ENCODE measurements around the gene NOL12. TPM values are rescaled to one million over a fixed set of nuclear protein-coding genes. Genes with fewer than 3 reads are reported as not detected.

The NOL12 gene
- total RNA-seq, 1 experiment from 2014 or later: 31.4 TPM

GRCh38 chr22:37697538-37697835 is 11.3 kb downstream of the NOL12 start:
- peak overlapping the region; percentile 57; the same call in 1 of the 2 replicates for H3K4me2 ChIP-seq (ENCODE audit: low read length)
- intact Hi-C loops (cut with micrococcal nuclease): loop anchor here (5.0 kb wide), 1 partner anchor 45 kb away; no protein-coding TSS in a partner anchor
- ChIA-PET CTCF (no interaction called here), POLR2A (no interaction called here), RAD21 (ENCODE audit: low non-redundant PET in 1 of 2, low total read pairs in 2 of 2, uncharacterized antibody in 2 of 2, unreplicated experiment in 2 of 2) (no interaction called here)
- no peaks in the 10 kb centered on the region for H3K27me3 ChIP-seq (ENCODE audit: insufficient read depth, low read length)
- no peaks in the 10 kb centered on the region for H4K20me1 ChIP-seq (ENCODE audit: insufficient read depth)
- peaks cover 9 to 24% of the 10 kb centered on the region in 2 experiments; a peak in 3 of 4 replicates for H3K4me1 ChIP-seq (ENCODE audit: control insufficient read depth in 1 of 2, insufficient read depth in 2 of 2, low read length in 2 of 2)
- no peaks in the 10 kb centered on the region for H3K9me2 ChIP-seq (ENCODE audit: insufficient read depth)
- no peaks in the 10 kb centered on the region for H3K9me3 ChIP-seq (ENCODE audit: control insufficient read depth in 1 of 2, insufficient read depth in 1 of 2, low read depth in 1 of 2, low read length in 2 of 2)
- no peak overlapping the region for H3K9ac ChIP-seq (ENCODE audit: low read length)
- BruUV-seq (replicated peaks): no TSS peak
- H2AFZ ChIP-seq (ENCODE audit: low read depth, low read length, poor library complexity, severe bottlenecking): no peak overlapping the region
- H3K4me3 ChIP-seq (replicated peaks in 1 of 2; ENCODE audit: low read depth in 1 of 2, low read length in 2 of 2): peak overlapping the region in 1 of 2 experiments; percentile 6; a peak in 1 of 4 replicates
- ATAC-seq (no peak), DNase-seq (ENCODE audit: low read depth, low spot score) (no peak)
- no peak for TF ChIP-seq CTCF (IDR thresholded peaks at IDR 0.05 in 2 of 3, conservative IDR thresholded peaks at IDR 0.05 in 1 of 3; ENCODE audit: borderline replicate concordance in 1 of 3, insufficient read depth in 1 of 3, low read depth in 2 of 3, low read length in 2 of 3)
- no peak for TF ChIP-seq YY1 (IDR thresholded peaks at IDR 0.05; ENCODE audit: extremely low read depth, insufficient replicate concordance, low read depth, low read length)
- no peak for TF ChIP-seq EZH2 (IDR thresholded peaks at IDR 0.05)
- TF ChIP-seq ZNF274 (IDR thresholded peaks at IDR 0.05; ENCODE audit: low read depth, low read length): no peak
- no peak for TF ChIP-seq FOSL1 (IDR thresholded peaks at IDR 0.05; ENCODE audit: low read depth)
- no peak for TF ChIP-seq CEBPB (IDR thresholded peaks at IDR 0.05; ENCODE audit: low read depth)
- no peak for TF ChIP-seq POLR2AphosphoS5 (IDR thresholded peaks at IDR 0.05; ENCODE audit: low read depth, low read length)
- TF ChIP-seq, protein P1, sequence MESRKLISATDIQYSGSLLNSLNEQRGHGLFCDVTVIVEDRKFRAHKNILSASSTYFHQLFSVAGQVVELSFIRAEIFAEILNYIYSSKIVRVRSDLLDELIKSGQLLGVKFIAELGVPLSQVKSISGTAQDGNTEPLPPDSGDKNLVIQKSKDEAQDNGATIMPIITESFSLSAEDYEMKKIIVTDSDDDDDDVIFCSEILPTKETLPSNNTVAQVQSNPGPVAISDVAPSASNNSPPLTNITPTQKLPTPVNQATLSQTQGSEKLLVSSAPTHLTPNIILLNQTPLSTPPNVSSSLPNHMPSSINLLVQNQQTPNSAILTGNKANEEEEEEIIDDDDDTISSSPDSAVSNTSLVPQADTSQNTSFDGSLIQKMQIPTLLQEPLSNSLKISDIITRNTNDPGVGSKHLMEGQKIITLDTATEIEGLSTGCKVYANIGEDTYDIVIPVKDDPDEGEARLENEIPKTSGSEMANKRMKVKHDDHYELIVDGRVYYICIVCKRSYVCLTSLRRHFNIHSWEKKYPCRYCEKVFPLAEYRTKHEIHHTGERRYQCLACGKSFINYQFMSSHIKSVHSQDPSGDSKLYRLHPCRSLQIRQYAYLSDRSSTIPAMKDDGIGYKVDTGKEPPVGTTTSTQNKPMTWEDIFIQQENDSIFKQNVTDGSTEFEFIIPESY (IDR thresholded peaks at IDR 0.05; ENCODE audit: extremely low read depth, insufficient replicate concordance, low read length): no peak
- TF ChIP-seq POLR2A (IDR thresholded peaks at IDR 0.05; ENCODE audit: borderline replicate concordance, extremely low read depth, insufficient read depth, insufficient read length): no peak
- no peak for TF ChIP-seq RAD21 (IDR thresholded peaks at IDR 0.05; ENCODE audit: low read depth)
- TF ChIP-seq, protein P2, sequence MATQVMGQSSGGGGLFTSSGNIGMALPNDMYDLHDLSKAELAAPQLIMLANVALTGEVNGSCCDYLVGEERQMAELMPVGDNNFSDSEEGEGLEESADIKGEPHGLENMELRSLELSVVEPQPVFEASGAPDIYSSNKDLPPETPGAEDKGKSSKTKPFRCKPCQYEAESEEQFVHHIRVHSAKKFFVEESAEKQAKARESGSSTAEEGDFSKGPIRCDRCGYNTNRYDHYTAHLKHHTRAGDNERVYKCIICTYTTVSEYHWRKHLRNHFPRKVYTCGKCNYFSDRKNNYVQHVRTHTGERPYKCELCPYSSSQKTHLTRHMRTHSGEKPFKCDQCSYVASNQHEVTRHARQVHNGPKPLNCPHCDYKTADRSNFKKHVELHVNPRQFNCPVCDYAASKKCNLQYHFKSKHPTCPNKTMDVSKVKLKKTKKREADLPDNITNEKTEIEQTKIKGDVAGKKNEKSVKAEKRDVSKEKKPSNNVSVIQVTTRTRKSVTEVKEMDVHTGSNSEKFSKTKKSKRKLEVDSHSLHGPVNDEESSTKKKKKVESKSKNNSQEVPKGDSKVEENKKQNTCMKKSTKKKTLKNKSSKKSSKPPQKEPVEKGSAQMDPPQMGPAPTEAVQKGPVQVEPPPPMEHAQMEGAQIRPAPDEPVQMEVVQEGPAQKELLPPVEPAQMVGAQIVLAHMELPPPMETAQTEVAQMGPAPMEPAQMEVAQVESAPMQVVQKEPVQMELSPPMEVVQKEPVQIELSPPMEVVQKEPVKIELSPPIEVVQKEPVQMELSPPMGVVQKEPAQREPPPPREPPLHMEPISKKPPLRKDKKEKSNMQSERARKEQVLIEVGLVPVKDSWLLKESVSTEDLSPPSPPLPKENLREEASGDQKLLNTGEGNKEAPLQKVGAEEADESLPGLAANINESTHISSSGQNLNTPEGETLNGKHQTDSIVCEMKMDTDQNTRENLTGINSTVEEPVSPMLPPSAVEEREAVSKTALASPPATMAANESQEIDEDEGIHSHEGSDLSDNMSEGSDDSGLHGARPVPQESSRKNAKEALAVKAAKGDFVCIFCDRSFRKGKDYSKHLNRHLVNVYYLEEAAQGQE (IDR thresholded peaks at IDR 0.05; ENCODE audit: low read depth): no peak
- no peak for TF ChIP-seq SP1 (IDR thresholded peaks at IDR 0.05; ENCODE audit: low read depth)
- TF ChIP-seq MAX (IDR thresholded peaks at IDR 0.05): no peak
- TF ChIP-seq TCF7L2 (IDR thresholded peaks at IDR 0.05; ENCODE audit: borderline replicate concordance, extremely low read depth, insufficient read depth, insufficient read length): no peak
- H3K36me3 ChIP-seq (ENCODE audit: control insufficient read depth in 1 of 2, insufficient read depth in 2 of 2, low read length in 2 of 2): peaks cover 0 to 6% of the 10 kb centered on the region in 2 experiments; a peak in 1 of 4 replicates
- no peaks in the 10 kb centered on the region for H3K79me2 ChIP-seq (ENCODE audit: insufficient read depth, low read length)
- no peak overlapping the region; the same call in 1 of the 2 replicates for H3K27ac ChIP-seq (ENCODE audit: low read depth, low read length)

All from HCT116 (cell line).